ENCODE measurements around the gene SH3BP4. TPM values are rescaled to one million over a fixed set of nuclear protein-coding genes. Genes with fewer than 3 reads are reported as not detected.

The SH3BP4 gene
- 35.4 and 39.4 TPM in 2 replicates for total RNA-seq (2021; fragmentation: NEBNext Ultra II Directional; extraction: Animal tissue kit (Norgen Biotek cat#: 25700))
- 28.3 and 31.5 TPM in 2 replicates for polyA plus RNA-seq (2011; rRNA removed)
- polyA plus RNA-seq (2011; cell fraction: cytosol; rRNA removed), result 30.9 TPM
- 43.6 TPM for polyA plus RNA-seq (2011; cell fraction: nucleus; rRNA removed)
- polyA plus RNA-seq (2012, experiment 1 of 2), result 25.9 to 31.0 TPM (median 28.9 TPM) in 4 replicates
- 15.9 TPM for polyA plus RNA-seq (2012, experiment 2 of 2)
- polyA plus RNA-seq (2013, experiment 1 of 2), result 17.7 TPM
- polyA plus RNA-seq (2013, experiment 2 of 2), result 19.1 TPM
- polyA minus RNA-seq (2011; rRNA and poly(A)+ RNA removed), result 86.7 and 93.2 TPM in 2 replicates
- 32.7 TPM for polyA minus RNA-seq (2011; cell fraction: cytosol; rRNA and poly(A)+ RNA removed)
- 35.7 TPM for polyA minus RNA-seq (2011; cell fraction: nucleus; rRNA and poly(A)+ RNA removed)
- long read RNA-seq, experiment 1, full-length matches to known transcripts, result 2 of 42 reads
- long read RNA-seq, experiment 1, partial matches to known transcripts, result 38 of 42 reads
- long read RNA-seq, experiment 1, other reads (novel, unspliced or antisense), result 2 of 42 reads
- long read RNA-seq, experiment 2, partial matches to known transcripts, result 2 of 2 reads
- long read RNA-seq, experiment 2, other reads (novel, unspliced or antisense), result 0 of 2 reads

GRCh38 chr2:234951664-234952269 lies at the start of gene SH3BP4:
Gene SH3BP4, plus strand, starts transcription at chr2:234952017. Its CDS starts 82,986 bp downstream, at chr2:235035003.
- Histone ChIP-seq H2BK20ac (ENCODE audit: low read length) (no peak within 1 kb of the TSS), H3K56ac (replicated peaks; ENCODE audit: insufficient read length, low read depth, low read length) (no peak within 1 kb of the TSS), H4K20me1 (replicated peaks in 1 of 2; ENCODE audit: control insufficient read depth in 1 of 2, insufficient read depth in 2 of 2, low read length in 2 of 2) (peaks cover 0 to 3% of the 10 kb centered on the region in 2 experiments), H2BK5ac (ENCODE audit: low read depth, low read length) (no peak within 1 kb of the TSS), H3K36me3 (ENCODE audit: control insufficient read depth in 2 of 4, insufficient read depth in 4 of 4, low read length in 3 of 4) (no peaks in the 10 kb centered on the region), H3K4me1 (replicated peaks in 1 of 4; ENCODE audit: control insufficient read depth in 3 of 4, insufficient read depth in 4 of 4, low read length in 3 of 4) (peaks cover 17 to 28% (median 25%) of the 10 kb centered on the region in 4 experiments), H3K14ac (ENCODE audit: insufficient read length) (no peak within 1 kb of the TSS), H3K9me3 (ENCODE audit: insufficient read depth in 2 of 2, low read depth in 1 of 2, low read length in 1 of 2) (no peaks in the 10 kb centered on the region), H3K23ac (ENCODE audit: insufficient read length) (no peak within 1 kb of the TSS), H3K4me3 (ENCODE audit: extremely low read depth in 1 of 4, insufficient read depth in 2 of 4, low read depth in 3 of 4, low read length in 4 of 4) (peak within 1 kb of the TSS; percentile 68 to 89 (median 74)), H2AK5ac (ENCODE audit: low read depth, low read length) (no peak within 1 kb of the TSS), H3K4me2 (ENCODE audit: insufficient read depth in 1 of 2, low read depth in 2 of 2, low read length in 2 of 2) (peak within 1 kb of the TSS; percentile 82 to 88), H2BK12ac (ENCODE audit: low read depth, low read length) (no peak within 1 kb of the TSS), H3K4ac (replicated peaks; ENCODE audit: insufficient read length, low read depth, low read length) (no peak within 1 kb of the TSS), H3K79me1 (ENCODE audit: low read depth, low read length) (peaks cover 2% of the 10 kb centered on the region; the same call in 1 of the 2 replicates), H3K23me2 (ENCODE audit: low read depth, low read length) (peaks cover 18% of the 10 kb centered on the region), H4K8ac (ENCODE audit: extremely low read depth, insufficient read depth, low read length) (peak within 1 kb of the TSS; percentile 74), H2AFZ (ENCODE audit: low read length) (no peak within 1 kb of the TSS), H2BK120ac (replicated peaks; ENCODE audit: low read depth, low read length) (no peak within 1 kb of the TSS), H3K79me2 (ENCODE audit: control insufficient read depth in 1 of 2, insufficient read depth in 2 of 2, low read length in 2 of 2) (peaks cover 20 to 37% of the 10 kb centered on the region in 2 experiments), H4K5ac (ENCODE audit: insufficient read length, low read depth, low read length) (no peak within 1 kb of the TSS), H3K9ac (replicated peaks in 1 of 4; ENCODE audit: extremely low read depth in 1 of 4, low read depth in 3 of 4, low read length in 3 of 4) (peak within 1 kb of the TSS; percentile 51 to 83 (median 67); a peak in 6 of 7 replicates), H3K27ac (ENCODE audit: low read depth, low read length) (no peak within 1 kb of the TSS), H4K91ac (replicated peaks; ENCODE audit: insufficient read length, low read length) (peak within 1 kb of the TSS; percentile 29), H3K27me3 (replicated peaks in 1 of 4; ENCODE audit: control insufficient read depth in 3 of 4, extremely low read depth in 1 of 4, insufficient read depth in 3 of 4, low read length in 3 of 4) (peaks cover 2 to 15% (median 11%) of the 10 kb centered on the region in 4 experiments), H2BK15ac (ENCODE audit: low read length) (no peak within 1 kb of the TSS; the same call in 1 of the 2 replicates), H3K18ac (ENCODE audit: extremely low read depth, low read length) (peak within 1 kb of the TSS; percentile 54; the same call in 1 of the 2 replicates)
- DNase-seq (ENCODE audit: low read depth in 1 of 2, low spot score in 2 of 2), result peak in 1 of 2 experiments; percentile 85
- ChIA-PET CTCF (ENCODE audit: partially characterized antibody) (no interaction called here), POLR2A (ENCODE audit: partially characterized antibody) (interaction anchor here (0.6 kb wide), 1 partner anchor 23 kb away, joined by 3 read pairs; no protein-coding TSS in a partner anchor)
- no peak for FAIRE-seq
- 0% methylated on average over 4 of the region's 88 CpGs; no CpG with 5 or more reads in 1 of the 2 experiments for WGBS, 2 experiments (ENCODE audit: extremely low coverage in 1 of 2, insufficient coverage in 1 of 2, insufficient read length in 1 of 2, insufficient replicate concordance in 2 of 2, low coverage in 1 of 2, low lambda C conversion rate in 2 of 2, missing lambda C conversion rate in 1 of 2)
- TF ChIP-seq EZH2 (IDR thresholded peaks at IDR 0.05; ENCODE audit: low read depth, low read length, severe bottlenecking), result no peak
- no peak for TF ChIP-seq CHD1 (IDR thresholded peaks at IDR 0.05; ENCODE audit: low read depth, low read length)
- TF ChIP-seq CBX5 (IDR thresholded peaks at IDR 0.05; ENCODE audit: low read depth, low read length), result no peak
- TF ChIP-seq RBBP5 (IDR thresholded peaks at IDR 0.05; ENCODE audit: borderline replicate concordance, low read depth, low read length), result no peak
- no peak for TF ChIP-seq JUN (IDR thresholded peaks at IDR 0.05; ENCODE audit: low read depth, low read length)
- TF ChIP-seq ATF3 (IDR thresholded peaks at IDR 0.05; ENCODE audit: insufficient read depth, low read depth, low read length), result no peak
- TF ChIP-seq TEAD4 (IDR thresholded peaks at IDR 0.05; ENCODE audit: low read depth, low read length), result no peak
- TF ChIP-seq BCL11A (IDR thresholded peaks at IDR 0.05; ENCODE audit: low read depth in 2 of 2, low read length in 2 of 2), result no peak
- no peak for TF ChIP-seq EGR1 (IDR thresholded peaks at IDR 0.05; ENCODE audit: borderline replicate concordance, low read depth, low read length)
